ENCODE data around the gene DNAJC5. TPM values are rescaled to one million over a fixed set of nuclear protein-coding genes. Genes with fewer than 3 reads are reported as not detected.

Gene DNAJC5
- total RNA-seq, 1 donor from 2014 or later: 43.2 TPM

DNA sequence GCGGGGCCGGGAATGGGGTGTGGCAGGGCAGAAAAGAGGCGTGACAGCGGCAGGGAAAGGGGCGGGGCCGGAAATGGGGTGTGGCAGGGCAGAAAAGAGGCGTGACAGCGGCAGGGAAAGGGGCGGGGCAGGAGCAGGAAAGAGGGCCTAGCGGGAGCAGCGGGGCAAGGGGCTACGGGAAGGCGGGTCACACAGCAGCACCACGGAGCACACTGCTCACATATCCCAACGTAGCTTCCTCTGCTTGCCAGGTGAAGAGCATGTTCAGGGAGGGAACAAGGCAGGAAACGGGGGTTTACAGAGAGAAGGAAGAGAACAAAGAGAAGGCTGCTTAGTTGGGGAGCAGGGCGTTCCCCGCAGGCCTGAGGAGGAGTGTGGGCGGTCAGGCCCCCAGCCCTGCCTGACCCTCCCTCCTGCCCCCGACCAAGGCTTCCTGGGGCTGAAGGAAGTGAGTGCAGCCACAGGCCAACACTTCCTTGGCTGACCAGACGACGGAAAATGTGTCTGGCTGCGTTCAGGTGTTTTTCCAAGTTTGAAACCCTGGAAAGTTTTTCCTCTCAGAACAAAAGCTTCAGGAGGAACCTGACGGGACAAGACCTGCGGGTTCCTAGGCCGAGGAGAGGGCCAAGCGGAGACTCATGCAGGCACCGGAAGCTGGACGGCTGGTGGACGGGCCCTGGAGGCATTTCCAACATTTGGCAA is 47.5 kb downstream of the DNAJC5 start:
- no peaks in the 10 kb centered on the region for H3K4me1 Mint-ChIP-seq
- H3K27ac Mint-ChIP-seq: no peak overlapping the region
- no peak for TF ChIP-seq CTCF (IDR thresholded peaks at IDR 0.05; ENCODE audit: unreplicated experiment)
- H3K9me3 Mint-ChIP-seq: no peaks in the 10 kb centered on the region
- H3K4me3 Mint-ChIP-seq: no peak overlapping the region
- H3K27me3 Mint-ChIP-seq (ENCODE audit: low read depth): no peaks in the 10 kb centered on the region
- DNase-seq (ENCODE audit: low spot score in 2 of 2, unreplicated experiment in 2 of 2): no peak
- H3K36me3 Mint-ChIP-seq: peaks cover 10% of the 10 kb centered on the region

DNA sequence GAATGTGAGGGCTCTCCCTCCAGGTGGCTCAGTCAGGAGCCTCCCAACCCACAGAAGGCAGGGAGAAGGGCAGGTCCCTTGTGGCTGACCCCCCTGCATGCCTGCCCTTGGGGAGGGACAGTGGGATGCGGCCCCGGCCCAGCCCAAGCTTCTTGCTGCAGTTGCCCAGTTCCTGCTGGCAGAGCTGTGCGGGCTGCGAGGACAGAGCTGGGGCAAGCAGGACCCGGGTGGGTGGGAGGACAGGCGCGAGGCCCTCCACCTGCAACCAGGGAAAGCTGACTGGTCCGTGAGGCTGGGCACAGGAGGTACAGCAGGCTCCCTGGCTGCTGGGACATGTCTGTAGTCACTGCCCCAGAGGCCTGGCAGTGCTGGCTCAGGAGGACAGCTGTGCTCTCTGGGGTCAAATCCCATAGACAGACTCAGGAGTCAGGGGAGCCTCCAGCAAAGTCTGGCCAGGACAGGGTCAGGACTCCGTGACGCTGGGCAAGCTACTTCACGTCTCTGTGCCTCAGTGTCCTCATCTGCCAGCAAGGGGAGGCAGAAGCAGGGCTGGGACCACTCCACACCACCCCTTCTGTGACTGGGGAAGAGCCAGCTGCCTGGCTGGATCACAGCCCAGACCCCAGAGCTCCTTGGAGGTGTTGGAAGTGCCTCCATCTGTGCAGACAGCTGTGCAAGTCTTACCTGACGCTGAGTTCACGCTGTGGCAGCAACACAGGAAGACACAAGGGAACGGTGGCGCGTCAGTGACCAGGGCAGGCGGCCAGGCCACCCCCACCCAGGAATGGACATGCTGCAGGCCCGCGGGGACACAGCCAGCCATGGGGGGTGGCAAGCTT is 48.3 kb downstream of the DNAJC5 start:
- H3K4me3 Mint-ChIP-seq: no peak overlapping the region
- no peak overlapping the region for H3K27ac Mint-ChIP-seq
- H3K27me3 Mint-ChIP-seq (ENCODE audit: low read depth): no peaks in the 10 kb centered on the region
- H3K36me3 Mint-ChIP-seq: peaks cover 6% of the 10 kb centered on the region
- H3K9me3 Mint-ChIP-seq: no peaks in the 10 kb centered on the region
- H3K4me1 Mint-ChIP-seq: peaks cover 2% of the 10 kb centered on the region
- no peak for DNase-seq (ENCODE audit: low spot score in 2 of 2, unreplicated experiment in 2 of 2)
- TF ChIP-seq CTCF (IDR thresholded peaks at IDR 0.05; ENCODE audit: unreplicated experiment): no peak

DNA sequence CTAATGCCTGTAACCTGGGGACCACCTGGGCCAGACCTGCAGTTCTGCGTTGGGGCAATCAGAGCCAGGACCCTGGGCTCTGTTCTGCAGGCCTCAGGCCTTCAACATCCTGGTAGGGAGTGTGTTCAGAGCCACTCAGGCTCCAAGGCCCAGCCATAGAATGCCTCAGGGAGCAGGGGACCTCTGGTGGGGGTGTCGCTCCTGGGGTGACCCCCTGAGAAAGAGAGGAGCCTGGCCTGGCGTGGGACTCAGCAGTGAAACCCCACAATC is 48.8 kb downstream of the DNAJC5 start:
- no peak overlapping the region for H3K27ac Mint-ChIP-seq
- no peaks in the 10 kb centered on the region for H3K9me3 Mint-ChIP-seq
- no peak for DNase-seq (ENCODE audit: low spot score in 2 of 2, unreplicated experiment in 2 of 2)
- no peak for TF ChIP-seq CTCF (IDR thresholded peaks at IDR 0.05; ENCODE audit: unreplicated experiment)
- no peak overlapping the region for H3K4me3 Mint-ChIP-seq
- no peaks in the 10 kb centered on the region for H3K27me3 Mint-ChIP-seq (ENCODE audit: low read depth)
- peaks cover 6% of the 10 kb centered on the region for H3K4me1 Mint-ChIP-seq
- H3K36me3 Mint-ChIP-seq: peaks cover 6% of the 10 kb centered on the region

GRCh38 chr20:63944078-63944941 is 49.4 kb downstream of the DNAJC5 start:
- no peak for TF ChIP-seq CTCF (IDR thresholded peaks at IDR 0.05; ENCODE audit: unreplicated experiment)
- Mint-ChIP-seq H3K27ac (no peak overlapping the region), H3K9me3 (no peaks in the 10 kb centered on the region), H3K4me1 (peaks cover 12% of the 10 kb centered on the region), H3K27me3 (ENCODE audit: low read depth) (no peaks in the 10 kb centered on the region), H3K4me3 (no peak overlapping the region), H3K36me3 (peaks cover 6% of the 10 kb centered on the region)
- DNase-seq (ENCODE audit: low spot score in 2 of 2, unreplicated experiment in 2 of 2): no peak

DNA sequence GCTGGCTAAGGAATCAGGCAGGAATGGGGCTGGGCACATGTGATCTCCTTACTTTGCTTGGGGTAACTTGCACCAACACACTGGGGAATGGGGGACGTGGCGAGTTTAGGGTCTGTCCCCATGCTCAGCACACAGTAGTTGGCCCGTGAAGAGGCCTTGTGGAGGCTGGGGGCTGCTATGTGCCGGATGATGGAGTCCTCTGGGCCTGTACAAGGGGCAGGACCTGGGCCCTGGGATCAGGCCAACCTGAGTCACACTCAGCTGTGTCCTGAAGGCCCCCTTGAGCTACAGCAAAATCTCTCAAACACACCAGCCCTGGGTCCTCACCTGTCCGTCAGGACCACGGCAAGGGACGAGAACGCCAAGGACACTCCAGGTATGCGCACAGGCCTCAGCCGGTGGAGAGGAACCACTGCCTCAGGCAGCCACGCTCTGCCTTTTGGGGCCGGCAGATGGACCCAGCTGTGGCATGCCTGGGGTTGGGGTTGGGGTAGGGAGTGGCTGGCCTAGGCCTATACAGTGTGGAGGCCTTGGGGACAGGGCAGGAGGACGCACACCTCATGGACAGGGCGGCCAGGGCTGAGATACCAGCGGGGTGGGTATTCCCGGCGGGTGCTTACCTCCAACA is 50.2 kb downstream of the DNAJC5 start:
- Mint-ChIP-seq H3K27me3 (ENCODE audit: low read depth) (no peaks in the 10 kb centered on the region), H3K4me3 (no peak overlapping the region), H3K9me3 (no peaks in the 10 kb centered on the region), H3K27ac (no peak overlapping the region), H3K4me1 (peaks cover 19% of the 10 kb centered on the region), H3K36me3 (peaks cover 6% of the 10 kb centered on the region)
- TF ChIP-seq CTCF (IDR thresholded peaks at IDR 0.05; ENCODE audit: unreplicated experiment): no peak
- DNase-seq (ENCODE audit: low spot score in 2 of 2, unreplicated experiment in 2 of 2): no peak

Data from mesothelial cell of epicardium (in vitro differentiated cells).